CD14-positive monocyte (primary cell): Measurements from ENCODE around the gene ANGPTL2. TPM values are rescaled to one million over a fixed set of nuclear protein-coding genes. Genes with fewer than 3 reads are reported as not detected.
A peak's percentile ranks its signal among the peaks of the same experiment; 100 is the strongest.

Experiments used
- DNase-seq, 3 donors: peaks; one replicate each; pipeline ENCODE4 v3.0.0-alpha.2; 2011 to 2022
- H2AFZ ChIP-seq: 2 replicates; pipeline ENCODE4 v1.6.0; 2012; ENCODE audit warnings: mild to moderate bottlenecking, low read depth, low read length, inconsistent platforms; ENCODE audit not compliant: insufficient read depth, poor library complexity, severe bottlenecking
- H3K27ac ChIP-seq, 2 donors: 1 replicate in 1 of 2; 2 replicates in 1 of 2; pipeline ENCODE4 v1.5.1; 2012 to 2013; ENCODE audit warnings: low read length in 2 of 2, control low read depth in 1 of 2, inconsistent platforms in 1 of 2, low read depth in 1 of 2, mild to moderate bottlenecking in 1 of 2
- H3K27me3 ChIP-seq, 2 donors: one replicate each; pipeline versions ENCODE4 v1.6.0 to v1.6.1; 2011 to 2013; ENCODE audit warnings: low read length in 2 of 2; ENCODE audit not compliant: control insufficient read depth in 2 of 2, insufficient read depth in 2 of 2
- H3K36me3 ChIP-seq, 2 donors: replicated peaks in 1 of 2; 1 replicate in 1 of 2; 2 replicates in 1 of 2; pipeline versions ENCODE4 v1.5.1 to v1.6.1; 2012 to 2013; ENCODE audit warnings: low read length in 2 of 2, control low read depth in 1 of 2, inconsistent platforms in 1 of 2, mild to moderate bottlenecking in 1 of 2; ENCODE audit not compliant: insufficient read depth in 2 of 2, control insufficient read depth in 1 of 2
- H3K4me1 ChIP-seq, 2 donors: 1 replicate in 1 of 2; 2 replicates in 1 of 2; pipeline versions ENCODE4 v1.5.1 to v1.6.1; 2012 to 2013; ENCODE audit warnings: low read length in 2 of 2, control low read depth in 1 of 2, inconsistent platforms in 1 of 2, mild to moderate bottlenecking in 1 of 2, moderate library complexity in 1 of 2; ENCODE audit not compliant: insufficient read depth in 2 of 2, control insufficient read depth in 1 of 2
- H3K4me2 ChIP-seq: replicated peaks from 2 replicates; pipeline ENCODE3; 2012; ENCODE audit warnings: low read length, moderate library complexity, mild to moderate bottlenecking; ENCODE audit not compliant: poor library complexity, severe bottlenecking; ENCODE audit errors: extremely low read depth
- H3K4me3 ChIP-seq, 3 experiments: fragments of 200-600 bp in 1 of 3; sonication (generic) in 1 of 3; replicated peaks in 1 of 3; 1 replicate in 2 of 3; 2 replicates in 1 of 3; pipeline ENCODE4 v1.5.1; 2011 to 2013; ENCODE audit warnings: low read length in 3 of 3, mild to moderate bottlenecking in 3 of 3, control low read depth in 2 of 3, low read depth in 2 of 3, inconsistent platforms in 1 of 3, moderate library complexity in 1 of 3
- H3K79me2 ChIP-seq: 2 replicates; pipeline ENCODE4 v1.6.0; 2012; ENCODE audit warnings: mild to moderate bottlenecking, control low read depth, inconsistent platforms, low read length, moderate library complexity; ENCODE audit not compliant: insufficient read depth
- H3K9ac ChIP-seq: 2 replicates; pipeline ENCODE4 v1.6.0; 2017; ENCODE audit warnings: low read length, mild to moderate bottlenecking; ENCODE audit not compliant: insufficient read depth, poor library complexity, severe bottlenecking
- H3K9me3 ChIP-seq, 2 donors: replicated peaks in 1 of 2; 1 replicate in 1 of 2; 2 replicates in 1 of 2; pipeline versions ENCODE4 v1.5.1 to v1.6.1; 2012 to 2013; ENCODE audit warnings: low read length in 2 of 2, control low read depth in 1 of 2; ENCODE audit not compliant: control insufficient read depth in 1 of 2, insufficient read depth in 1 of 2
- H4K20me1 ChIP-seq: 2 replicates; pipeline ENCODE4 v1.6.0; 2012; ENCODE audit warnings: mild to moderate bottlenecking, low read length, control low read depth, moderate library complexity; ENCODE audit not compliant: insufficient read depth
- H3K27ac Mint-ChIP-seq, 7 donors: one replicate each; pipeline ENCODE4 v1.8.0; 2020; ENCODE audit warnings: mild to moderate bottlenecking in 7 of 7, mixed read lengths in 7 of 7, moderate library complexity in 6 of 7, inconsistent platforms in 2 of 7
- H3K27me3 Mint-ChIP-seq, 3 donors: one replicate each; pipeline ENCODE4 v1.8.0; 2021 to 2022; ENCODE audit warnings: low read depth in 3 of 3, mild to moderate bottlenecking in 3 of 3, mixed read lengths in 3 of 3, moderate library complexity in 3 of 3, inconsistent platforms in 1 of 3
- H3K36me3 Mint-ChIP-seq, 2 donors: one replicate each; pipeline ENCODE4 v1.8.0; 2020; ENCODE audit warnings: mixed read lengths in 2 of 2, inconsistent platforms in 1 of 2, mild to moderate bottlenecking in 1 of 2
- H3K4me1 Mint-ChIP-seq: one replicate; pipeline ENCODE4 v1.8.0; 2020; ENCODE audit warnings: mild to moderate bottlenecking, mixed read lengths
- H3K4me3 Mint-ChIP-seq, 2 donors: one replicate each; pipeline ENCODE4 v1.8.0; 2020; ENCODE audit warnings: mild to moderate bottlenecking in 2 of 2, mixed read lengths in 2 of 2, moderate library complexity in 1 of 2
- H3K9me3 Mint-ChIP-seq, 7 donors: one replicate each; pipeline ENCODE4 v1.8.0; 2020 to 2022; ENCODE audit warnings: mixed read lengths in 7 of 7, mild to moderate bottlenecking in 6 of 7, moderate library complexity in 6 of 7, inconsistent platforms in 2 of 7
- WGBS: methylation state at CpG from one replicate; pipeline ENCODE4 v1.1.5; 2013; ENCODE audit warnings: missing lambda C conversion rate; ENCODE audit not compliant: insufficient coverage; 5-methylcytosine and 5-hydroxymethylcytosine counted together
- intact Hi-C, 2 donors: fragments of 100-400 bp; cut with micrococcal nuclease; formaldehyde crosslinking; loops; one replicate each; pipeline versions ENCODE4 v1.15.0 to v1.15.1; 2023
- polyA plus RNA-seq, 3 donors: library from polyadenylated mRNA; depleted of rRNA in 1 of 3; unstranded in 2 of 3; stranded (reverse) in 1 of 3; fragments of 300-500 nt in 2 of 3; fragments of >200 nt in 1 of 3; fragmentation: Illumina TruSeq in 2 of 3; gene quantifications; 1 replicate in 2 of 3; 2 replicates in 1 of 3; pipeline ENCODE4 v1.2.3, GENCODE V29; 2012 to 2021
- TF ChIP-seq, protein P1 (sequence below): fragments of 200-600 bp; IDR thresholded peaks from one replicate; pipeline ENCODE4 v1.8.0; 2022; ENCODE audit warnings: antibody characterized with exemption, mild to moderate bottlenecking

The ANGPTL2 gene
- polyA plus RNA-seq, 3 donors = not detected

GRCh38 chr9:127139775-127140174 is 17.3 kb upstream of the ANGPTL2 start:
- H4K20me1 ChIP-seq = no peaks in the 10 kb centered on the region
- H3K4me2 ChIP-seq = no peak overlapping the region
- WGBS = no CpG with 5 or more reads among the region's 6 CpGs
- H3K79me2 ChIP-seq = no peaks in the 10 kb centered on the region
- DNase-seq = no peak
- intact Hi-C loops = no loop called here
- Mint-ChIP-seq H3K4me1 (no peaks in the 10 kb centered on the region), H3K36me3 (no peaks in the 10 kb centered on the region), H3K27ac (no peak overlapping the region), H3K27me3 (peaks cover 9 to 24% (median 11%) of the 10 kb centered on the region in 3 donors), H3K4me3 (no peak overlapping the region), H3K9me3 (peaks cover 0 to 2% (median 0%) of the 10 kb centered on the region in 7 donors)
- H3K27me3 ChIP-seq = no peaks in the 10 kb centered on the region
- H3K4me3 ChIP-seq = no peak overlapping the region
- TF ChIP-seq, protein P1, sequence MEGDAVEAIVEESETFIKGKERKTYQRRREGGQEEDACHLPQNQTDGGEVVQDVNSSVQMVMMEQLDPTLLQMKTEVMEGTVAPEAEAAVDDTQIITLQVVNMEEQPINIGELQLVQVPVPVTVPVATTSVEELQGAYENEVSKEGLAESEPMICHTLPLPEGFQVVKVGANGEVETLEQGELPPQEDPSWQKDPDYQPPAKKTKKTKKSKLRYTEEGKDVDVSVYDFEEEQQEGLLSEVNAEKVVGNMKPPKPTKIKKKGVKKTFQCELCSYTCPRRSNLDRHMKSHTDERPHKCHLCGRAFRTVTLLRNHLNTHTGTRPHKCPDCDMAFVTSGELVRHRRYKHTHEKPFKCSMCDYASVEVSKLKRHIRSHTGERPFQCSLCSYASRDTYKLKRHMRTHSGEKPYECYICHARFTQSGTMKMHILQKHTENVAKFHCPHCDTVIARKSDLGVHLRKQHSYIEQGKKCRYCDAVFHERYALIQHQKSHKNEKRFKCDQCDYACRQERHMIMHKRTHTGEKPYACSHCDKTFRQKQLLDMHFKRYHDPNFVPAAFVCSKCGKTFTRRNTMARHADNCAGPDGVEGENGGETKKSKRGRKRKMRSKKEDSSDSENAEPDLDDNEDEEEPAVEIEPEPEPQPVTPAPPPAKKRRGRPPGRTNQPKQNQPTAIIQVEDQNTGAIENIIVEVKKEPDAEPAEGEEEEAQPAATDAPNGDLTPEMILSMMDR = no peak
- H3K36me3 ChIP-seq = no peaks in the 10 kb centered on the region
- no peak overlapping the region for H2AFZ ChIP-seq
- no peak overlapping the region for H3K27ac ChIP-seq
- no peak overlapping the region for H3K9ac ChIP-seq
- H3K4me1 ChIP-seq = no peaks in the 10 kb centered on the region
- no peaks in the 10 kb centered on the region for H3K9me3 ChIP-seq

GRCh38 chr9:127139071-127139731 is 16.8 kb upstream of the ANGPTL2 start:
- Mint-ChIP-seq H3K36me3 (no peaks in the 10 kb centered on the region), H3K27ac (peak overlapping the region in 1 of 7 donors; percentile 86), H3K4me1 (no peaks in the 10 kb centered on the region), H3K27me3 (peaks cover 9 to 24% (median 11%) of the 10 kb centered on the region in 3 donors), H3K9me3 (peaks cover 0 to 2% (median 0%) of the 10 kb centered on the region in 7 donors), H3K4me3 (no peak overlapping the region)
- Histone ChIP-seq H3K4me2 (no peak overlapping the region), H3K36me3 (no peaks in the 10 kb centered on the region), H3K9ac (no peak overlapping the region), H3K27ac (no peak overlapping the region), H3K79me2 (no peaks in the 10 kb centered on the region), H2AFZ (no peak overlapping the region), H3K4me1 (no peaks in the 10 kb centered on the region), H4K20me1 (no peaks in the 10 kb centered on the region), H3K9me3 (no peaks in the 10 kb centered on the region), H3K4me3 (no peak overlapping the region), H3K27me3 (no peaks in the 10 kb centered on the region)
- 91% methylated on average over 6 of the region's 8 CpGs for WGBS
- DNase-seq = no peak
- intact Hi-C loops = no loop called here
- TF ChIP-seq, protein P1 = no peak
